Measurements from ENCODE around the gene BMP7.
"Not testable (repeated sequence)": the region's sequence is repeated elsewhere in the genome, so short reads cannot be mapped to it uniquely, and the experiment has no call there.

The BMP7 gene

GRCh38 chr20:57265336-57265996, 975 bp downstream of the BMP7 start:
- DNase-seq (ENCODE audit: low read depth) = no peak

- not testable (repeated sequence) for DNase-seq (ENCODE audit: low read depth)
Observed at GRCh38 chr20:57264908-57265335, 1.5 kb downstream of the BMP7 start.

- no peak for DNase-seq (ENCODE audit: low read depth)
Observed at GRCh38 chr20:57263801-57264792, 2.3 kb downstream of the BMP7 start.

GRCh38 chr20:57262784-57263609, 3.4 kb downstream of the BMP7 start:
- DNase-seq (ENCODE audit: low read depth) = no peak

- DNase-seq (ENCODE audit: low read depth) = no peak
Observed at GRCh38 chr20:57262301-57262700, 4.1 kb downstream of the BMP7 start.

GRCh38 chr20:57261457-57262251, 4.8 kb downstream of the BMP7 start:
- DNase-seq (ENCODE audit: low read depth) = no peak

- no peak for DNase-seq (ENCODE audit: low read depth)
Observed at GRCh38 chr20:57260934-57261333, 5.5 kb downstream of the BMP7 start.

- DNase-seq (ENCODE audit: low read depth) = no peak
Observed at GRCh38 chr20:57259938-57260921, 6.2 kb downstream of the BMP7 start.

GRCh38 chr20:57259121-57259937, 7.1 kb downstream of the BMP7 start:
- DNase-seq (ENCODE audit: low read depth) = no peak

GRCh38 chr20:57257701-57258453, 8.6 kb downstream of the BMP7 start:
- DNase-seq (ENCODE audit: low read depth) = no peak

GRCh38 chr20:57256908-57257307, 9.5 kb downstream of the BMP7 start:
- no peak for DNase-seq (ENCODE audit: low read depth)

- no peak for DNase-seq (ENCODE audit: low read depth)
Observed at GRCh38 chr20:57256205-57256604, 10.2 kb downstream of the BMP7 start.

- no peak for DNase-seq (ENCODE audit: low read depth)
Observed at GRCh38 chr20:57255183-57255582, 11.3 kb downstream of the BMP7 start.

- DNase-seq (ENCODE audit: low read depth) = no peak
Observed at GRCh38 chr20:57252559-57253162, 13.8 kb downstream of the BMP7 start.

- no peak for DNase-seq (ENCODE audit: low read depth)
Observed at GRCh38 chr20:57251949-57252348, 14.5 kb downstream of the BMP7 start.

GRCh38 chr20:57251344-57251743, 15.1 kb downstream of the BMP7 start:
- peak; percentile 32 for DNase-seq (ENCODE audit: low read depth)

GRCh38 chr20:57250607-57251343, 15.7 kb downstream of the BMP7 start:
- no peak for DNase-seq (ENCODE audit: low read depth)
